ENCODE measurements around the gene BEND3. TPM values are rescaled to one million over a fixed set of nuclear protein-coding genes. Genes with fewer than 3 reads are reported as not detected.

The BEND3 gene
- total RNA-seq, 3 donors from 2014 or later: 3.6 to 6.7 (median 5.3) TPM

DNA sequence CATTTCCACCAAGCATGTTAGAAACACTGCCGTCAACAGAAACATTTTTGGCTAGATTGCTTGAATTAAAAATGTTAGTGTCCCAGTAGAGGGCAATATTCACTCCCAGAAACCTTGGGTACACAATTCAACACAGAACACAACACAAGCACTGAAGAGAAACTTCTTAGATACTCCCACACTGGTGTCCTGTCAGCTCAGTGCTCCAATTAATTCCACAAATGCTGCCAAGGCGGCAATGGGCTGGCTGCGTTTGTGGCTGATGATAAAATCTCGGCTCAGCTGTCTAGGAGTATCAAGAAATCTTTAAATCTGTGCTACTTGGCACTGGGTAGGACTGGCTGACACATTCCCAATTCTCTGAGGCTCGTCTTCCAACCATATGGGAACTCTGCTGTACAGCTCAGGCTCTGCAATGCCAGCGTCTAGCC lies 39.3 kb downstream of the BEND3 start:
- Histone ChIP-seq H3K36me3 (ENCODE audit: low read depth) (no peaks in the 10 kb centered on the region), H3K4me3 (no peak overlapping the region), H3K9me3 (no peaks in the 10 kb centered on the region), H3K4me1 (ENCODE audit: low read depth) (peaks cover 5% of the 10 kb centered on the region)
- intact Hi-C loops (cut with DNase I, micrococcal nuclease): no loop called here
- TF ChIP-seq CTCF (IDR thresholded peaks at IDR 0.05): no peak
- peak; percentile 24 for ATAC-seq
- DNase-seq: no peak

GRCh38 chr6:107070686-107071085 lies 44.6 kb downstream of the BEND3 start:
- ATAC-seq (no peak), DNase-seq (no peak)
- Histone ChIP-seq H3K36me3 (ENCODE audit: low read depth) (no peaks in the 10 kb centered on the region), H3K9me3 (no peaks in the 10 kb centered on the region), H3K4me3 (no peak overlapping the region), H3K4me1 (ENCODE audit: low read depth) (peaks cover 5% of the 10 kb centered on the region)
- no peak for TF ChIP-seq CTCF (IDR thresholded peaks at IDR 0.05)
- intact Hi-C loops (cut with DNase I, micrococcal nuclease): no loop called here

DNA sequence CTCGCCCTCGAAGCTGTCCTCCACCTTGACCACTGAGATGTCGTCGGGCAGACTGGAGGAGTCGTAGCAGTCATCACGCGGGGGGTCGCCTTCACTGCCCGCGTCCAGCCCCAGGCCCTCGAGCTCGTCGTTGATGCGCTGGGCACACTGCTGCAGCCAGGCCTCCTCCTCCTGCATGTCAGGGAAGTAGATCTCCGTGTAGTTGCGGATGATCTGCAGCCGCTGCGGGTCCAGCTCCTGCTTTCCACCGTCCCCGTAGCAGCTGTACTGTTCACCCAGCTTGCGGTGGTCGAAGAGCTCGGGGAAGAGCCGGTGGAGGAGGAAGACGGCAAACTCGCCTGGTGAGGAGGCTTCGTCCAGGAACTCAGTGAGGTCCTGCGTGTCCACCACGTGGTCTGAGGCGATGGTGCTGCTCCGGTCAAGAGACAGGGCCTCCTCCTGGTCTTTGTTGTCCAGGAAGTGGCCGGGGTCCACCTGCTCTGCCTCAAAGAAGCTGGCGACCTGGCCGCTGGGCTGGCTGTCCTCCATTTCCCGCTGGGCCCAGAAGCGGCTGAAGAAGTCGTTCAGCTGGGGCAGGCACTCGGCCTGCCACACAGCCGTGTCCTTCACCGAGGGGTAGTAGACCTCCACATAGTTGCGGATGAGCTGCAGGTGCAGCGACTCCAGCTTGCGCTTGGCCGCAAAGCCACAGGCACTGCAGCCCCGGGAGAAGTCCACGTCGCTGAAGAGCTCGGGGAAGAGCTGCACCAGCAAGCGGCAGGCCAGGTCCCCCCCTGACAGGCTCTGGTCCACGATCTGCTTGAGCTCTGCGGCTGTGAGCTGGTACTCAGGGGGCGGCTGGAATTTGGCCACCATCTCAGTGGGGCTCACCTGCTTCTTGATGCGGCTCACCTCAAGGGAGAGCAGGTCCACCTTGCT lies 45.4 kb downstream of the BEND3 start:
- no peaks in the 10 kb centered on the region for H3K9me3 ChIP-seq
- H3K4me3 ChIP-seq: no peak overlapping the region
- intact Hi-C loops (cut with DNase I, micrococcal nuclease): no loop called here
- no peaks in the 10 kb centered on the region for H3K36me3 ChIP-seq (ENCODE audit: low read depth)
- DNase-seq (no peak), ATAC-seq (no peak)
- no peak for TF ChIP-seq CTCF (IDR thresholded peaks at IDR 0.05)
- H3K4me1 ChIP-seq (ENCODE audit: low read depth): peaks cover 5% of the 10 kb centered on the region

- Histone ChIP-seq H3K4me3 (no peak overlapping the region), H3K9me3 (no peaks in the 10 kb centered on the region), H3K4me1 (ENCODE audit: low read depth) (peaks cover 8% of the 10 kb centered on the region), H3K36me3 (ENCODE audit: low read depth) (no peaks in the 10 kb centered on the region)
- ATAC-seq (no peak), DNase-seq (no peak)
- no peak for TF ChIP-seq CTCF (IDR thresholded peaks at IDR 0.05)
- intact Hi-C loops (cut with DNase I, micrococcal nuclease): no loop called here
These were observed 46.4 kb downstream of the BEND3 start for GRCh38 chr6:107068691-107069630.

GRCh38 chr6:107066697-107067659 lies 48.3 kb downstream of the BEND3 start:
- no peak for ATAC-seq
- DNase-seq: no peak

More at GRCh38 chr6:107066697-107067659, 48.3 kb downstream of the BEND3 start:
- peaks cover 4% of the 10 kb centered on the region for H3K4me1 ChIP-seq (ENCODE audit: low read depth)
- no peaks in the 10 kb centered on the region for H3K9me3 ChIP-seq
- intact Hi-C loops (cut with DNase I, micrococcal nuclease): no loop called here
- no peak for TF ChIP-seq CTCF (IDR thresholded peaks at IDR 0.05)
- no peak overlapping the region for H3K4me3 ChIP-seq
- no peaks in the 10 kb centered on the region for H3K36me3 ChIP-seq (ENCODE audit: low read depth)
